ENCODE results near the gene LRMDA. TPM values are rescaled to one million over a fixed set of nuclear protein-coding genes. Genes with fewer than 3 reads are reported as not detected.
A peak's percentile ranks its signal among the peaks of the same experiment; 100 is the strongest.

Gene LRMDA
- total RNA-seq, 1 donor from 2014 or later: 19.4 TPM

DNA sequence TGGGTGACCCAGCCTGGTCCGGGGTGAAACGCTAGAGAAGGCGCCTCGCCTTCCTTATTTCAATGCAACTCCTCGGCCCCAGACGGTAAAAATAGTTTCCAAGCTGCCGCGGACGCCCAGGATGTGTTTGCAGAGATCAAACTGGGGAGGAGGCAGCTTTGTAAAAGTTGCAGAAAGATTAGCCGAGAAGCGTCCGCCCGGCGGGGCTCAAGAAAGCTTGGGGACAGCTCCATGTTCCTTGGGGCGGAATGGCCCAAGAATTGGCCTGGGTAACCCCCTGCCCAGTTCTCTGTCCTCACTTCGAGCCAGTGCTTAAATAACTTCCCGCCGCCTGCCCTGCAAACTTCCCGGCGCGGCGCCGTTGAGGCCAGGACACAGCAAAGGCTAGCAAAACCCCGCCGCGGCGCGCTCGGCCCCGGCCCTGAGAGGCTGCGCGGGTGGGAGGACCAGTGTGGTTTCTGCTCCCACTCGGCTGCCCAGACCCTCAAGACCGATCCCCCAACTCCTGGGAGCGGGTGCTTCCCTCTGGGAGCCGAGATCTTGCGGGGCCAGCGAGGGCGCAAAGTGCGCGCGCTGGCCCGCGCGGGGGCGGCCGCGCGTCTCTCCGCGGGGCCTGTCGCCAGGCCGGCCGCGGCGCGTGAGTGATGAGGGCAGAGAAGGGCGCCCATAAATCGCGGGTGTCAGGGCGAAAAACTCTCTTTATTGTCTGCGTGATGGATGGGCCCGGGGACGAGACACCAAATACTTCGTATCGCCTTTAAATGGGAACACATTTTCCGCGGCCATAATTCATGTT lies 23.5 kb upstream of the LRMDA start:
- Mint-ChIP-seq H3K27me3 (ENCODE audit: unreplicated experiment) (peaks cover 20% of the 10 kb centered on the region), H3K4me1 (ENCODE audit: unreplicated experiment) (peaks cover 37% of the 10 kb centered on the region), H3K36me3 (ENCODE audit: low read depth, unreplicated experiment) (no peaks in the 10 kb centered on the region), H3K27ac (ENCODE audit: unreplicated experiment) (no peak overlapping the region), H3K9me3 (ENCODE audit: unreplicated experiment) (no peaks in the 10 kb centered on the region), H3K4me3 (ENCODE audit: unreplicated experiment) (peak overlapping the region; percentile 89)
- no peak for TF ChIP-seq CTCF (IDR thresholded peaks at IDR 0.05; ENCODE audit: unreplicated experiment)
- peak; percentile 65 for DNase-seq (ENCODE audit: low spot score)

GRCh38 chr10:75408509-75408875 lies 22.9 kb upstream of the LRMDA start:
- DNase-seq (ENCODE audit: low spot score): no peak
- H3K27ac Mint-ChIP-seq (ENCODE audit: unreplicated experiment): no peak overlapping the region
- H3K4me1 Mint-ChIP-seq (ENCODE audit: unreplicated experiment): peaks cover 33% of the 10 kb centered on the region
- peaks cover 22% of the 10 kb centered on the region for H3K27me3 Mint-ChIP-seq (ENCODE audit: unreplicated experiment)
- peak overlapping the region; percentile 89 for H3K4me3 Mint-ChIP-seq (ENCODE audit: unreplicated experiment)
- H3K36me3 Mint-ChIP-seq (ENCODE audit: low read depth, unreplicated experiment): no peaks in the 10 kb centered on the region
- no peaks in the 10 kb centered on the region for H3K9me3 Mint-ChIP-seq (ENCODE audit: unreplicated experiment)
- TF ChIP-seq CTCF (IDR thresholded peaks at IDR 0.05; ENCODE audit: unreplicated experiment): no peak

- DNase-seq (ENCODE audit: low spot score): peak; percentile 70
- H3K4me3 Mint-ChIP-seq (ENCODE audit: unreplicated experiment): peak overlapping the region; percentile 89
- H3K4me1 Mint-ChIP-seq (ENCODE audit: unreplicated experiment): peaks cover 29% of the 10 kb centered on the region
- no peak for TF ChIP-seq CTCF (IDR thresholded peaks at IDR 0.05; ENCODE audit: unreplicated experiment)
- H3K9me3 Mint-ChIP-seq (ENCODE audit: unreplicated experiment): no peaks in the 10 kb centered on the region
- peaks cover 18% of the 10 kb centered on the region for H3K27me3 Mint-ChIP-seq (ENCODE audit: unreplicated experiment)
- H3K27ac Mint-ChIP-seq (ENCODE audit: unreplicated experiment): no peak overlapping the region
- no peaks in the 10 kb centered on the region for H3K36me3 Mint-ChIP-seq (ENCODE audit: low read depth, unreplicated experiment)
These were observed 22.2 kb upstream of the LRMDA start for GRCh38 chr10:75408911-75409885.

DNA sequence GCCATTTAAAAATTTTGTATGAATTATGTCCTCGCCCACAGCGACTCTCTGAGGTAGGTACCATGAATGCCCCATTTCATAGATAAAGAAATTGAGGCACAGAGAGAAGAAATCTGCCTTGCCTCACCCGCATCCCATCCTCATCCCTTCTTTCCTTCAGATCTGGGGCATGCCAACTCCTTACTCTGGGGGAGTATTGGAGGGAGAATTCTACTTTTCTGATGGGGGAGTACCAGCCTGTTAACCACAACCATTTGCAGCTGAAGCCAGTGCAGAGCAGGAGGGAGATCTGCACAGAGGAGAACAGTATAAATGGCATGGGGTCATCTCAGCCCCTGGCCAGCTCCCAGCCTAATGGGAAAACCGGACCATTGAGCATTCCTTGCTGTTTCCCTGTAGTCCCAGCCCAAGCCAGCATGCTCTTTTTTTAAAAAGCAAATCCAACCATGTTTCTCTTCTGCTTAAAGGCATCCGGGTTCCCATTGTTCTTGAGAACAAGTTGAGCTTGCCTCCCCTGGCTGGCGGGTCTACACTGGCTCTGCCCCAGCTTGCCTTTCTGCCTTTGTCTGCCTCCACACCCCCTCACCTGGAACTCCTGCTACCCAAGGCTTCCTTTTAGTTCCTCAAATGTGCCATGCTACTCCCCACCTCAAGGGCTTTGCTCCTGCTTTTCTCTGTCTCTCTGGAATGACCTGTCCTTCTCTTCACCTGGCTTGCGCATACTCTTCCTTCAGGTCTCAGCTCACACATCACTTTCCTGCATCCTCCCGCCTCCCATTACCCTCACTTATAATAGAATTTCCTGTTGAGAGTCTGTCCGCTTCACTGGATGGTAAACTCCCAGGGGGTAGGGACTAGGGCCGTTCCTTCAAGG lies 21.1 kb upstream of the LRMDA start:
- H3K9me3 Mint-ChIP-seq (ENCODE audit: unreplicated experiment): no peaks in the 10 kb centered on the region
- H3K27ac Mint-ChIP-seq (ENCODE audit: unreplicated experiment): no peak overlapping the region
- no peak for TF ChIP-seq CTCF (IDR thresholded peaks at IDR 0.05; ENCODE audit: unreplicated experiment)
- peak overlapping the region; percentile 81 for H3K4me3 Mint-ChIP-seq (ENCODE audit: unreplicated experiment)
- no peaks in the 10 kb centered on the region for H3K36me3 Mint-ChIP-seq (ENCODE audit: low read depth, unreplicated experiment)
- no peak for DNase-seq (ENCODE audit: low spot score)
- peaks cover 29% of the 10 kb centered on the region for H3K4me1 Mint-ChIP-seq (ENCODE audit: unreplicated experiment)
- peaks cover 20% of the 10 kb centered on the region for H3K27me3 Mint-ChIP-seq (ENCODE audit: unreplicated experiment)
